OCI-LY7 (cell line): ENCODE data around the gene IHH. TPM values are rescaled to one million over a fixed set of nuclear protein-coding genes. Genes with fewer than 3 reads are reported as not detected.

Experiments used
- BruUV-seq: library from RNA; stranded (reverse); fragments of 400-500 nt; replicated peaks from 2 replicates; lab custom pipeline; 2021; lab: Mats Ljungman, UMichigan
- CTCF ChIA-PET: fragments of 300-600 bp; sonication (Branson Sonifier 250); formaldehyde crosslinking; loops from one replicate; lab custom pipeline; 2022; ENCODE audit warnings: antibody characterized with exemption; ENCODE audit not compliant: unreplicated experiment; lab: Charles Lee
- POLR2A ChIA-PET: fragments of 300-600 bp; sonication (Branson Sonifier 250); formaldehyde crosslinking; loops from one replicate; lab custom pipeline; 2022; ENCODE audit warnings: antibody characterized with exemption; lab: Charles Lee
- DNase-seq: peaks from one replicate; pipeline ENCODE4 v3.0.0-alpha.2; 2015; ENCODE audit warnings: low spot score
- H2AFZ ChIP-seq: fragments of 200-600 bp; sonication (generic), shearing (Covaris generic); 2 replicates; pipeline ENCODE4 v1.6.1; 2014; ENCODE audit warnings: mild to moderate bottlenecking, antibody characterized with exemption, low read length, moderate library complexity
- H3K27ac ChIP-seq: fragments of 200-600 bp; sonication (generic); 2 replicates; pipeline ENCODE4 v1.5.1; 2014; ENCODE audit warnings: mixed run types, low read depth, mild to moderate bottlenecking, moderate library complexity, low read length, inconsistent platforms; ENCODE audit not compliant: poor library complexity, severe bottlenecking
- H3K36me3 ChIP-seq: fragments of 200-600 bp; sonication (generic); 2 replicates; pipeline ENCODE4 v1.6.1; 2014; ENCODE audit warnings: mild to moderate bottlenecking, antibody characterized with exemption, low read length, moderate library complexity, mixed read lengths; ENCODE audit not compliant: insufficient read depth
- H3K4me1 ChIP-seq: fragments of 200-600 bp; sonication (generic); 2 replicates; pipeline ENCODE4 v1.5.1; 2014; ENCODE audit warnings: mild to moderate bottlenecking, low read length; ENCODE audit not compliant: insufficient read depth, poor library complexity, severe bottlenecking
- H3K4me2 ChIP-seq: fragments of 200-600 bp; sonication (generic); 2 replicates; pipeline ENCODE4 v1.6.1; 2014; ENCODE audit warnings: mild to moderate bottlenecking, low read length
- H3K4me3 ChIP-seq: fragments of 200-600 bp; sonication (generic); 2 replicates; pipeline ENCODE4 v1.5.1; 2014; ENCODE audit warnings: mild to moderate bottlenecking, low read depth, low read length; ENCODE audit not compliant: poor library complexity, severe bottlenecking
- H3K79me2 ChIP-seq: fragments of 200-600 bp; sonication (generic); 2 replicates; pipeline ENCODE4 v1.6.1; 2016; ENCODE audit warnings: low read depth, mild to moderate bottlenecking, low read length, moderate library complexity, mixed read lengths; ENCODE audit not compliant: insufficient read depth
- H3K9me2 ChIP-seq: fragments of 200-600 bp; sonication (generic); 2 replicates; pipeline ENCODE4 v1.6.1; 2016; ENCODE audit warnings: mild to moderate bottlenecking, low read length, mixed read lengths; ENCODE audit not compliant: insufficient read depth
- H3K9me3 ChIP-seq: fragments of 200-600 bp; sonication (generic); 2 replicates; pipeline ENCODE4 v1.6.1; 2014; ENCODE audit warnings: mild to moderate bottlenecking, mixed run types, low read length, mixed read lengths
- H4K20me1 ChIP-seq: fragments of 200-600 bp; sonication (generic); 2 replicates; pipeline ENCODE4 v1.6.1; 2014; ENCODE audit warnings: mild to moderate bottlenecking, antibody characterized with exemption, low read length, moderate library complexity, mixed read lengths; ENCODE audit not compliant: insufficient read depth
- CTCF ChIP-seq: fragments of 200-600 bp; sonication (generic); conservative IDR thresholded peaks from 2 replicates; pipeline ENCODE4 v1.5.1; 2014; ENCODE audit warnings: mild to moderate bottlenecking, antibody characterized with exemption, low read length, moderate library complexity, mixed read lengths
- EZH2phosphoT487 ChIP-seq: fragments of 200-600 bp; sonication (generic); IDR thresholded peaks from 2 replicates; pipeline ENCODE4 v1.6.1; 2018; ENCODE audit warnings: low read depth, borderline replicate concordance, mild to moderate bottlenecking, mixed run types, antibody characterized with exemption, low read length, moderate library complexity, mixed read lengths
- intact Hi-C: fragments of 100-400 bp; cut with micrococcal nuclease; formaldehyde crosslinking; loops from one replicate; pipeline ENCODE4 v1.10.0; 2022; ENCODE audit not compliant: unreplicated experiment
- total RNA-seq, 2 experiments: library from RNA; depleted of rRNA in 1 of 2; stranded (reverse); fragments of >200 nt in 1 of 2; shearing (Covaris generic) in 1 of 2; gene quantifications; 2 replicates each; pipeline ENCODE4 v1.2.3, GENCODE V29; 2014 to 2022

IHH gene
- total RNA-seq, 2 experiments from 2014 or later: not detected

- no peak overlapping the region for H2AFZ ChIP-seq
- ChIA-PET CTCF (interaction anchor here (0.6 to 1.1 kb wide), 3 partner anchors 28 to 47 kb away, joined by 3 read pairs; no protein-coding TSS in a partner anchor), POLR2A (interaction anchor here (0.7 to 0.8 kb wide), 2 partner anchors 9 to 128 kb away, joined by 6 read pairs; no protein-coding TSS in a partner anchor)
- H4K20me1 ChIP-seq: no peaks in the 10 kb centered on the region
- intact Hi-C loops: no loop called here
- no peaks in the 10 kb centered on the region for H3K79me2 ChIP-seq
- no peak for DNase-seq
- peaks cover 1% of the 10 kb centered on the region for H3K4me1 ChIP-seq
- no peaks in the 10 kb centered on the region for H3K9me2 ChIP-seq
- H3K27ac ChIP-seq: no peak overlapping the region
- H3K36me3 ChIP-seq: peaks cover 7% of the 10 kb centered on the region; the same call in 1 of the 2 replicates
- H3K4me3 ChIP-seq: no peak overlapping the region
- no peak overlapping the region for H3K4me2 ChIP-seq
- H3K9me3 ChIP-seq: no peaks in the 10 kb centered on the region
- TF ChIP-seq CTCF (no peak), EZH2phosphoT487 (no peak)
- no TSS peak for BruUV-seq
Observed at GRCh38 chr2:219076253-219076652, 15.5 kb upstream of the IHH start.

GRCh38 chr2:219073413-219074129 lies 12.8 kb upstream of the IHH start:
- Histone ChIP-seq H3K4me3 (no peak overlapping the region), H3K4me1 (no peaks in the 10 kb centered on the region), H3K36me3 (peaks cover 7% of the 10 kb centered on the region; the same call in 1 of the 2 replicates), H4K20me1 (no peaks in the 10 kb centered on the region), H3K4me2 (no peak overlapping the region), H3K27ac (no peak overlapping the region), H3K9me3 (no peaks in the 10 kb centered on the region), H3K9me2 (no peaks in the 10 kb centered on the region), H2AFZ (no peak overlapping the region), H3K79me2 (no peaks in the 10 kb centered on the region)
- CTCF ChIA-PET: interaction anchor here (0.9 to 1.1 kb wide), 3 partner anchors 27 to 84 kb away, joined by 3 read pairs; no protein-coding TSS in a partner anchor
- TF ChIP-seq CTCF: peak; percentile 81
- no peak for TF ChIP-seq EZH2phosphoT487
- POLR2A ChIA-PET: interaction anchor here (1.6 kb wide), 1 partner anchor 79 kb away, joined by 5 read pairs; no protein-coding TSS in a partner anchor
- peak; percentile 64 for DNase-seq
- BruUV-seq: no TSS peak
- intact Hi-C loops: loop anchor here (1.0 to 5.0 kb wide), 2 partner anchors 34 to 46 kb away; no protein-coding TSS in a partner anchor
